CD8-positive, alpha-beta memory T cell (primary cell): ENCODE measurements around the gene GMCL2. TPM values are rescaled to one million over a fixed set of nuclear protein-coding genes. Genes with fewer than 3 reads are reported as not detected.

Experiments used
- CTCF ChIA-PET: fragments of 350-600 bp; sonication (Branson Sonifier 250); formaldehyde crosslinking; loops from one replicate; lab custom pipeline; 2021; ENCODE audit warnings: antibody characterized with exemption; lab: Charles Lee
- POLR2A ChIA-PET: fragments of 350-600 bp; sonication (Branson Sonifier 250); formaldehyde crosslinking; loops from one replicate; lab custom pipeline; 2021; ENCODE audit warnings: antibody characterized with exemption; lab: Charles Lee
- DNase-seq, 5 donors: peaks; one replicate each; pipeline versions ENCODE4 v3.0.0 to v3.0.0-alpha.2; 2020 to 2022; ENCODE audit warnings: mixed read lengths in 1 of 5
- H3K27ac ChIP-seq: one replicate; pipeline ENCODE4 v1.7.0; 2013; ENCODE audit warnings: low read depth, mild to moderate bottlenecking, low read length, moderate library complexity
- H3K27me3 ChIP-seq: 2 replicates; pipeline ENCODE4 v1.7.0; 2013; ENCODE audit warnings: low read length, mild to moderate bottlenecking; ENCODE audit not compliant: insufficient read depth, poor library complexity, severe bottlenecking
- H3K36me3 ChIP-seq: 2 replicates; pipeline ENCODE4 v1.7.0; 2013; ENCODE audit warnings: mild to moderate bottlenecking, low read length, moderate library complexity; ENCODE audit not compliant: insufficient read depth
- H3K4me1 ChIP-seq: 2 replicates; pipeline ENCODE4 v1.7.0; 2013; ENCODE audit warnings: mild to moderate bottlenecking, low read length, moderate library complexity; ENCODE audit not compliant: insufficient read depth
- H3K4me3 ChIP-seq: 2 replicates; pipeline ENCODE4 v1.7.0; 2013; ENCODE audit warnings: mild to moderate bottlenecking, low read length
- H3K9me3 ChIP-seq: 2 replicates; pipeline ENCODE4 v1.7.0; 2013; ENCODE audit warnings: mild to moderate bottlenecking, low read length
- H3K27ac Mint-ChIP-seq, 8 donors: one replicate each; pipeline ENCODE4 v1.8.0; 2020 to 2021; ENCODE audit warnings: mixed read lengths in 8 of 8, mild to moderate bottlenecking in 6 of 8, inconsistent platforms in 3 of 8, moderate library complexity in 3 of 8
- H3K27me3 Mint-ChIP-seq, 2 donors: one replicate each; pipeline ENCODE4 v1.8.0; 2020 to 2021; ENCODE audit warnings: mixed read lengths in 2 of 2, mild to moderate bottlenecking in 1 of 2, moderate library complexity in 1 of 2
- H3K36me3 Mint-ChIP-seq, 3 donors: one replicate each; pipeline ENCODE4 v1.8.0; 2020 to 2021; ENCODE audit warnings: mixed read lengths in 3 of 3, inconsistent platforms in 1 of 3, mild to moderate bottlenecking in 1 of 3
- H3K4me1 Mint-ChIP-seq, 3 donors: one replicate each; pipeline ENCODE4 v1.8.0; 2020 to 2021; ENCODE audit warnings: mixed read lengths in 3 of 3, inconsistent platforms in 1 of 3, mild to moderate bottlenecking in 1 of 3
- H3K4me3 Mint-ChIP-seq, 7 donors: one replicate each; pipeline ENCODE4 v1.8.0; 2020 to 2021; ENCODE audit warnings: mixed read lengths in 7 of 7, mild to moderate bottlenecking in 6 of 7, moderate library complexity in 4 of 7, inconsistent platforms in 2 of 7
- H3K9me3 Mint-ChIP-seq, 5 donors: one replicate each; pipeline ENCODE4 v1.8.0; 2020 to 2022; ENCODE audit warnings: mixed read lengths in 5 of 5, mild to moderate bottlenecking in 3 of 5, moderate library complexity in 2 of 5, inconsistent platforms in 1 of 5
- polyA plus RNA-seq: library from polyadenylated mRNA; unstranded; fragments of 300-500 nt; fragmentation: Illumina TruSeq; gene quantifications from one replicate; pipeline ENCODE4 v1.2.3, GENCODE V29; 2021
- total RNA-seq, 2 experiments: library from RNA; stranded (reverse); gene quantifications; one replicate each; pipeline ENCODE4 v1.2.3, GENCODE V29; 2021

The GMCL2 gene, protein sequence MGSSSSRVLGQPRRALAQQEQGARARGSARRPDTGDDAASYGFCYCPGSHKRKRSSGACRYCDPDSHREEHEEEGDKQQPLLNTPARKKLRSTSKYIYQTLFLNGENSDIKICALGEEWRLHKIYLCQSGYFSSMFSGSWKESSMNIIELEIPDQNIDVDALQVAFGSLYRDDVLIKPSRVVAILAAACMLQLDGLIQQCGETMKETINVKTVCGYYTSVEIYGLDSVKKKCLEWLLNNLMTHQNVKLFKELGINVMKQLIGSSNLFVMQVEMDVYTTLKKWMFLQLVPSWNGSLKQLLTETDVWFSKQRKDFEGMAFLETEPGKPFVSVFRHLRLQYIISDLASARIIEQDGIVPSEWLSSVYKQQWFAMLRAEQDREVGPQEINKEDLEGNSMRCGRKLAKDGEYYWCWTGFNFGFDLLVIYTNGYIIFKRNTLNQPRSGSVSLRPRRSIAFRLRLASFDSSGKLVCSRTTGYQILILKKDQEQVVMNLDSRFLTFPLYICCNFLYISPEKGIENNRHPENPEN
- not detected for total RNA-seq
- not detected for polyA plus RNA-seq

- H3K4me1 Mint-ChIP-seq, result no peaks in the 10 kb centered on the region
- H3K4me3 ChIP-seq, result no peak within 1 kb of the TSS
- H3K36me3 ChIP-seq, result no peaks in the 10 kb centered on the region
- no peak within 1 kb of the TSS for H3K27ac Mint-ChIP-seq
- peaks cover 0 to 9% of the 10 kb centered on the region in 2 donors for H3K27me3 Mint-ChIP-seq
- no peaks in the 10 kb centered on the region for H3K9me3 Mint-ChIP-seq
- ChIA-PET CTCF (interaction anchor here (1.6 kb wide), 1 partner anchor 14 kb away, joined by 3 read pairs; no protein-coding TSS in a partner anchor), POLR2A (no interaction called here)
- H3K27me3 ChIP-seq, result no peaks in the 10 kb centered on the region
- H3K4me1 ChIP-seq, result no peaks in the 10 kb centered on the region
- DNase-seq, result no peak
- H3K36me3 Mint-ChIP-seq, result no peaks in the 10 kb centered on the region
- H3K9me3 ChIP-seq, result no peaks in the 10 kb centered on the region
- no peak within 1 kb of the TSS for H3K27ac ChIP-seq
- H3K4me3 Mint-ChIP-seq, result no peak within 1 kb of the TSS
These were observed at the start of gene GMCL2 for GRCh38 chr5:178187014-178187413. GMCL2 (minus strand) TSS chr5:178187371; CDS start chr5:178187299, 72 bp downstream.

- ChIA-PET CTCF (interaction anchor here (1.0 kb wide), 1 partner anchor 13 kb away, joined by 3 read pairs; no protein-coding TSS in a partner anchor), POLR2A (no interaction called here)
- Histone ChIP-seq H3K36me3 (no peaks in the 10 kb centered on the region), H3K4me1 (peaks cover 65% of the 10 kb centered on the region), H3K27ac (no peak overlapping the region), H3K4me3 (no peak overlapping the region), H3K9me3 (no peaks in the 10 kb centered on the region), H3K27me3 (no peaks in the 10 kb centered on the region)
- Mint-ChIP-seq H3K9me3 (no peaks in the 10 kb centered on the region), H3K4me3 (peak overlapping the region in 3 of 7 donors; percentile 24 to 48 (median 39)), H3K27me3 (no peaks in the 10 kb centered on the region), H3K4me1 (peaks cover 58 to 82% (median 60%) of the 10 kb centered on the region in 3 donors), H3K27ac (peak overlapping the region in 7 of 8 donors; percentile 38 to 89 (median 76)), H3K36me3 (peaks cover 0 to 3% (median 0%) of the 10 kb centered on the region in 3 donors)
- DNase-seq, result no peak
These were observed 49.5 kb upstream of the GMCL2 start for GRCh38 chr5:178236679-178237078.

DNA sequence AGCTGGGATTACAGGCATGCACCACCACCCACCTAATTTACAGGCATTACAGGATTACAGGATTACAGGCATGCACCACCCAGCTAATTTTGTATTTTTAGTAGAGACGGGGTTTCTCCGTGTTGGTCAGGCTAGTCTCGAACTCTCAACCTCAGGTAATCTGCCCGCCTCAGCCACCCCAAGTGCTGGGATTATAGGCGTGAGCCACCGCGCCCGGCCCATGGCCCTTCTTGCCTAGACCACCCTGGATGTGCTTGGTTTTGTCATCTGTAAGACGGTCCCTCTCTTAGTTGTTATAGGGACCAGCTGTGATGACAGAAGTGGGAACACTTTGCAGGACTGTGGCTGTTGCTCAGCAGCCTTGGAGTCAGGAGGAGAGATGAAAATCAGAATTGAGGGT lies 49.0 kb upstream of the GMCL2 start:
- Mint-ChIP-seq H3K4me1 (peaks cover 62 to 85% (median 65%) of the 10 kb centered on the region in 3 donors), H3K4me3 (peak overlapping the region in 1 of 7 donors; percentile 39), H3K9me3 (no peaks in the 10 kb centered on the region), H3K27ac (peak overlapping the region in 6 of 8 donors; percentile 43 to 89 (median 77)), H3K27me3 (no peaks in the 10 kb centered on the region), H3K36me3 (peaks cover 0 to 8% (median 0%) of the 10 kb centered on the region in 3 donors)
- POLR2A ChIA-PET, result interaction anchor here (0.7 to 1.5 kb wide), 2 partner anchors 30 to 32 kb away, joined by 3 to 7 read pairs; partner anchors contain the start of gene HNRNPAB
- Histone ChIP-seq H3K4me3 (no peak overlapping the region), H3K27ac (no peak overlapping the region), H3K9me3 (no peaks in the 10 kb centered on the region), H3K36me3 (peaks cover 3% of the 10 kb centered on the region), H3K27me3 (no peaks in the 10 kb centered on the region), H3K4me1 (peaks cover 69% of the 10 kb centered on the region)
- no peak for DNase-seq
- CTCF ChIA-PET, result interaction anchor here (1.0 kb wide), 1 partner anchor 14 kb away, joined by 3 read pairs; no protein-coding TSS in a partner anchor

GRCh38 chr5:178235588-178235974 lies 48.4 kb upstream of the GMCL2 start:
- ChIA-PET CTCF (interaction anchor here (0.6 to 2.3 kb wide), 8 partner anchors 11 to 317 kb away, joined by 3 to 13 read pairs (median 4); partner anchors contain the start of gene HNRNPAB), POLR2A (interaction anchor here (0.7 to 1.5 kb wide), 2 partner anchors 29 to 31 kb away, joined by 3 to 7 read pairs; partner anchors contain the start of gene HNRNPAB)
- Mint-ChIP-seq H3K27ac (peak overlapping the region in 7 of 8 donors; percentile 26 to 91 (median 49)), H3K4me1 (peaks cover 62 to 85% (median 65%) of the 10 kb centered on the region in 3 donors), H3K9me3 (no peaks in the 10 kb centered on the region), H3K36me3 (peaks cover 0 to 14% (median 0%) of the 10 kb centered on the region in 3 donors), H3K4me3 (peak overlapping the region in 2 of 7 donors; percentile 28 to 46), H3K27me3 (no peaks in the 10 kb centered on the region)
- Histone ChIP-seq H3K36me3 (peaks cover 8% of the 10 kb centered on the region), H3K4me1 (peaks cover 69% of the 10 kb centered on the region), H3K27me3 (no peaks in the 10 kb centered on the region), H3K4me3 (no peak overlapping the region), H3K9me3 (no peaks in the 10 kb centered on the region), H3K27ac (no peak overlapping the region)
- DNase-seq, result no peak

DNA sequence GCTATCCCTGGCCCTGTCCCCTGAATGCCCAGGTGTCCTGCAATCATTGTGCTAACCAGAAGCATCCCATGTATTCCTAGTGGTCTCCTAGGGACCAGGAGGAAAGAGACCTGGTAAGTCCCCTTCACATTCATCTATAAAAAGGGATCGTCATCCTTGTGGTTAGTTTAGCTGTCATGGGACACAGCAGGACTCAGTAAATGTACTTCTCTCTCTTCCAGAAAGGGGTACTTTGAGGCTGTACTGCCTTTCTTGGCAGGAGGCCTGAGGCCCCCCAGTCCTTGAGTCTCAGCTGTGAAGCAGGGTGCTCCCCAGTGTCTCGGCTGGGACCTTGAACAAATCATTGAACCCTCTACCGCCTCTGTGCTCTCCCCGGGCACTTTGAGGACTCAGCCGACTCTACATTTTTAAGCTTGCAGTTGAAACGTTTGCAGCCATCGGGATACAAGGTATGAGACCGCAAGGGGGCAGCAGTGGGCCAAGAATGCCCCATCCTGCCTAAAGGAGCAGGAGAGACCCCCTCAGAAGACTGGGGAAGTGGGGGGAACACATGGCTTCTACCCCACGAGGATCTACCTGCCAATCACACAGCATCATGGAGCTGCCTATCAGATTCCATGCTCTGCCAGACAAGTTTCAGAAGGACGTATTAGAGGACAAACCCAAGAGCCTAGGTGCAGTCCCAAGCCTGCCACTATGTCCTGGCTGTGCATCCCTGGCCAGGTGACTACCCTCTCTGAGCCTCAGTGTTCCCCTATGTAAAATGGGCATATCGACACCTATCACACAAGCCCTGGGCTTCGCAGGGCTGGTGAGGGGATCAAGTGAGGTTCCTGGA lies 47.8 kb upstream of the GMCL2 start:
- H3K4me1 ChIP-seq, result peaks cover 69% of the 10 kb centered on the region

GRCh38 chr5:178234121-178234749 lies 47.1 kb upstream of the GMCL2 start:
- CTCF ChIA-PET, result interaction anchor here (0.6 to 2.3 kb wide), 12 partner anchors 10 to 318 kb away, joined by 3 to 13 read pairs (median 4); partner anchors contain the start of gene HNRNPAB
- Mint-ChIP-seq H3K36me3 (peaks cover 0 to 27% (median 2%) of the 10 kb centered on the region in 3 donors), H3K4me3 (peak overlapping the region in 6 of 7 donors; percentile 12 to 83 (median 80)), H3K4me1 (peaks cover 64 to 87% (median 69%) of the 10 kb centered on the region in 3 donors), H3K27ac (peak overlapping the region in 7 of 8 donors; percentile 14 to 91 (median 60)), H3K27me3 (no peaks in the 10 kb centered on the region), H3K9me3 (no peaks in the 10 kb centered on the region)
- Histone ChIP-seq H3K36me3 (peaks cover 22% of the 10 kb centered on the region), H3K27ac (no peak overlapping the region), H3K27me3 (no peaks in the 10 kb centered on the region), H3K4me1 (peaks cover 70% of the 10 kb centered on the region), H3K9me3 (no peaks in the 10 kb centered on the region), H3K4me3 (no peak overlapping the region)
- DNase-seq, result no peak
- POLR2A ChIA-PET, result interaction anchor here (0.5 to 1.5 kb wide), 2 partner anchors 30 to 319 kb away, joined by 3 to 7 read pairs; partner anchors contain the start of gene HNRNPAB

More for the DNA sequence above, 47.8 kb upstream of the GMCL2 start:
- Histone ChIP-seq H3K36me3 (peaks cover 15% of the 10 kb centered on the region), H3K27me3 (no peaks in the 10 kb centered on the region), H3K9me3 (no peaks in the 10 kb centered on the region), H3K4me3 (no peak overlapping the region), H3K27ac (no peak overlapping the region)
- H3K9me3 Mint-ChIP-seq, result no peaks in the 10 kb centered on the region
- CTCF ChIA-PET, result interaction anchor here (0.6 to 2.3 kb wide), 13 partner anchors 11 to 317 kb away, joined by 3 to 13 read pairs (median 3); partner anchors contain the start of gene HNRNPAB
- H3K4me3 Mint-ChIP-seq, result peak overlapping the region in 6 of 7 donors; percentile 18 to 83 (median 56)
- POLR2A ChIA-PET, result interaction anchor here (0.5 to 1.5 kb wide), 2 partner anchors 31 to 318 kb away, joined by 3 to 7 read pairs; partner anchors contain the start of gene HNRNPAB
- H3K27me3 Mint-ChIP-seq, result no peaks in the 10 kb centered on the region
- DNase-seq, result peak; percentile 64 to 84 (median 69)
- H3K4me1 Mint-ChIP-seq, result peaks cover 62 to 85% (median 66%) of the 10 kb centered on the region in 3 donors
- peaks cover 0 to 20% (median 0%) of the 10 kb centered on the region in 3 donors for H3K36me3 Mint-ChIP-seq
- H3K27ac Mint-ChIP-seq, result peak overlapping the region; percentile 15 to 91 (median 62)
